HG02588 (cell line): ENCODE measurements around the gene ERVFRD-1.

ENCODE experiments used
- ATAC-seq: cut with Tn5 transposase; IDR thresholded peaks from one replicate; pipeline ENCODE4 v1.9.1; 2021; ENCODE audit warnings: mild to moderate bottlenecking, moderate library complexity; ENCODE audit not compliant: unreplicated experiment

Gene ERVFRD-1, protein sequence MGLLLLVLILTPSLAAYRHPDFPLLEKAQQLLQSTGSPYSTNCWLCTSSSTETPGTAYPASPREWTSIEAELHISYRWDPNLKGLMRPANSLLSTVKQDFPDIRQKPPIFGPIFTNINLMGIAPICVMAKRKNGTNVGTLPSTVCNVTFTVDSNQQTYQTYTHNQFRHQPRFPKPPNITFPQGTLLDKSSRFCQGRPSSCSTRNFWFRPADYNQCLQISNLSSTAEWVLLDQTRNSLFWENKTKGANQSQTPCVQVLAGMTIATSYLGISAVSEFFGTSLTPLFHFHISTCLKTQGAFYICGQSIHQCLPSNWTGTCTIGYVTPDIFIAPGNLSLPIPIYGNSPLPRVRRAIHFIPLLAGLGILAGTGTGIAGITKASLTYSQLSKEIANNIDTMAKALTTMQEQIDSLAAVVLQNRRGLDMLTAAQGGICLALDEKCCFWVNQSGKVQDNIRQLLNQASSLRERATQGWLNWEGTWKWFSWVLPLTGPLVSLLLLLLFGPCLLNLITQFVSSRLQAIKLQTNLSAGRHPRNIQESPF

DNA sequence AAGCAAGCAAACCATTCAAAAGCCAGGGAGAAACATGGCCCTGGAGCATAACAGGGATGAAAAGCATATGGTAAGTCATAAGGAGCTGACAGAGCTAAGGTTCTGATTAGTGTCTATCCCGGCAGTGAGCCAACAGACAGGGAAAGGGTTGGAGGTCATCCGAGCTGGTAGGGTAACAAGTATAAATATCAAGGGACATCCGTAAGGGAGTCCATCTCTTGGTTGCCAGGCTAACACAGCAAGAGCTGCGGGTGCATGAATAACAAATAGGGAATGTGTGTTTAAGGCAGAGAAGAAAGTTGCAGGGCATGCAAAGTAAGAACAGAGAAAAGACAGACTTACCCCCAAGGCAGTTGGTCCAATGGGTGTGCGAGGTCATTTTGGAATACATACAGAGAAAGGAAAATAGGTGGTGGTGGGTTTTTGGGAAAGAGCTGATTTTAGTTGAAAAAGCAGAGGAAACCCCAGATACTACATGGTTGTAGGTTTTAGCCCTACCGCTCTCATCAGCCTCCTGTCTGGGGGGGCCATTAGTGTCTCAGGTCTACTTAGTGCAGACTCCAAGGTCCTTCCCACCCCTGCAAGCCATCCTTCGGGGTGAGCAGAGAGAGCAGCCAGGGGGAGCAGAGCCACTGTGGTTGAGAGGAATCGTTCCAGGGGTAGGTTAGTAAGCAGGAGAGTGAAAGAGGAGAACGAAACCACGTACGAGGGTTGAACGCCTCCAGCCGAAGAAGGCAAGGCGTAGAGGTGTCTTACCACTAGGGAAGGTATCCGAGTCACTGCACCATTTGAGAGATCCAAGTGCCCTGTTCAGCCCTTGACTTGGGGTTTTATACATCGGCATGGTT is at the start of gene ERVFRD-1:
Gene ERVFRD-1, minus strand, starts transcription at position 805 of the 848 bp plus-strand sequence. CDS start 6,415 bp downstream, outside the sequence.
- ATAC-seq, result no peak

GRCh38 chr6:11160199-11160598 is 48.7 kb upstream of the ERVFRD-1 start:
- ATAC-seq, result no peak

GRCh38 chr6:11155589-11155988 is 44.1 kb upstream of the ERVFRD-1 start:
- no peak for ATAC-seq

DNA sequence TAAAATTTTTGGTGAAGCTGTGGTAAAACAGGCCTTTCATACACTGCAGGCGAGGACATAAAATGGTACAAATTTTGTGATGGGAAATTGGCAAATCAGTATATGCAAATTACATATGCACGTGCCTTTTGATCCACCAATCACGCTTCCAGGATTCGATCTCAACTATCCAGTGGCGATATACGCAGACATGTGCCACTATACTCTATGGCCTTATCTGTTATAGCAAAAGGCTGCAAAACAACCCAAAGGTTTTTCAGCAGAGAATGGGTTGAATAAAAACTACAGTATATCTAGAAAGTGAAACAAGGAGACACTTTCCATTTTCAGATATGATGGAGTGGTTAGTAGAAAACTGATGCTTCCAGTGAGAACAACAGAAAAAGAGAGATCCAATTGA is 41.9 kb upstream of the ERVFRD-1 start:
- ATAC-seq, result no peak

- no peak for ATAC-seq
These were observed 41.1 kb upstream of the ERVFRD-1 start for GRCh38 chr6:11152581-11152980.

DNA sequence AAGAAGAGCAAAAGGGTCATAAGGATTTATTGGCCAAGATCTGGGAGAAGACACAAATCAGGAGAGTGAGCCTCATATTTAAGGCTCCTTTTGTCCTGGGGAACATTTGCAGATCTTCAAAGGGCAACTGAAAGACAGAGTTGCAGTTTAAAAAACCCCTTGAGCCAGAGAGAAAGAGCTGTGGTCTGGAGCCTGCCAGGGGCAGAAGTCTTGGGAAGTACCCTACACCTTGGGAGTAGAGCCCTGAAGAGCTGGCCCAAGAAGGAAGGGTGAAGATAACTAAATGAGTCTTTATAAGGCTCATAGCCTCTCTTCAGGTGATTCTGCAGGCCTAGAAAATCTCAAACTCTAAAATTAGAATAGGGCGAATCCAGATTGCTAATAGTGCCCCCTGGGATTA is 40.0 kb upstream of the ERVFRD-1 start:
- ATAC-seq, result no peak

DNA sequence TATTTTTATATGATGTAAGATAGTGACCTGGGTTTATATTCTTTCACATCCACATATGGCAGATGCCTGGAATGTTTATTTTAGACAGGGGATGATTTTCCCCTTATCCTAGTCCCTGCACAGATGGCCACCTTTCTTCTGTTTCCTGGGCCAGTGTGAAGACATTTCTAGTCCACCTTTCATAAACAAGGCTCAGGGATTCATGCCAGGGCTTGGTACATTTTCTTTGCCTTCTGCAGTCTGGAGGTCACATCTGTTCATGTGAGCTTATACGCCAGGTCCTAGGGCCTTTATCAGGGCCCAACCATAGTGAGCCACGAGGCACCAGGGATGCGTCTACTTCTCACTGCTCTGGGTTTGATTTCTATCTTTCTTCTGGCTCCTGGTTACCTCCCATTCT is 38.0 kb upstream of the ERVFRD-1 start:
- no peak for ATAC-seq

DNA sequence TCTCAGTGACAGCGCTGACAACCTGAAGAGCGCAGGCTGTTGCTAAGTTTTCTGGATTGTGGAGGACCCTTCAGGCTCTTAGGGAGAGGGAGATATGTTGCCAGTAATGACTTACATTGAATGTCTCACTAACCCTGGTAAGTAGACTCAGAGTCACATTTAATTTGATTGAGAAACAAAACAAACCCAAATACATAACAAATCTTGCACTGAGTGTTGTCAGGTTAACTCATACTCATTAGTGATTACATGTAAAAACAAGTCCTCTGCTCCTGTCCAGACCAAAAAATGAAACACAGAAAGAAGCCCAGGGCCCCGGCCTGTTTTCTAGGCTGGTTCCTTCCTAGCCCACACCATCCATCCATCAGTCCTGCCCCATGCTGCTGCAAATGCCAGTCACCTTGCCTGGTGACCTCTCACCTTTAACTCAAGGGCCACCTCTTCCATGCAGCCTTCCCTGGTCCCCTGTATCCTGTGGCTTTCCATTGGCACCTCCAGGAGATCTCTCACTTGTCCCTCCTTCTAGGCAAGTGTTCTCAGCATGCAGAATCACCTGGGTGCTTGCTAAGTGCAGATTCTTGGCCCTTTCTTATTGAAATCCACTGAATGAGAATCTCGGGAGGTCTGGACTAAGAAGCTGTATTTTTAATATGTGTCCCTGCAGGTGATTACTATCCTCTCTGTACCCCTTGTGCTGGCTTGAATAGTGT is 34.7 kb upstream of the ERVFRD-1 start:
- no peak for ATAC-seq

DNA sequence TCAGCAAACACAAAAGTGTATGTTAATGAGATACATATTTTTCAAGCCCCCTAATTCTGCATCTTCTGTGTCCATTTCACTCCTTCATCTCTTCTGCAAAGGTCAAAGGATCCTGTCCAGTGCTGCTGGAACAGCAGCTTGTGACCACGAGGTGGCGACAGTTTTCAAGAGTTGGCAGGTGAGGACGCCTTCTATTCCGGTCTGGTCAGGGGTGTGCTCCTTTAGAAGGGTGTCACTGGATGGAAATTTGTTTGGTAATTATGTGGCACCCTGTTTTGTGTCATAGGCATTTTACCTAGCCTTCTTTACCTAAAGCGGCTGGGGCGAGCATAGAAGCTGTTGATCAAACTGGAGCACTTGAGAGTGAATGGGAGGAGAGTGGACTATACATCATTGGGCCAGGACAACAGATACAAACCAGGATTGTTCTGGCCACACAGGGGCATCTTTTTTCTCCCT is 32.9 kb upstream of the ERVFRD-1 start:
- peak; percentile 86 for ATAC-seq

DNA sequence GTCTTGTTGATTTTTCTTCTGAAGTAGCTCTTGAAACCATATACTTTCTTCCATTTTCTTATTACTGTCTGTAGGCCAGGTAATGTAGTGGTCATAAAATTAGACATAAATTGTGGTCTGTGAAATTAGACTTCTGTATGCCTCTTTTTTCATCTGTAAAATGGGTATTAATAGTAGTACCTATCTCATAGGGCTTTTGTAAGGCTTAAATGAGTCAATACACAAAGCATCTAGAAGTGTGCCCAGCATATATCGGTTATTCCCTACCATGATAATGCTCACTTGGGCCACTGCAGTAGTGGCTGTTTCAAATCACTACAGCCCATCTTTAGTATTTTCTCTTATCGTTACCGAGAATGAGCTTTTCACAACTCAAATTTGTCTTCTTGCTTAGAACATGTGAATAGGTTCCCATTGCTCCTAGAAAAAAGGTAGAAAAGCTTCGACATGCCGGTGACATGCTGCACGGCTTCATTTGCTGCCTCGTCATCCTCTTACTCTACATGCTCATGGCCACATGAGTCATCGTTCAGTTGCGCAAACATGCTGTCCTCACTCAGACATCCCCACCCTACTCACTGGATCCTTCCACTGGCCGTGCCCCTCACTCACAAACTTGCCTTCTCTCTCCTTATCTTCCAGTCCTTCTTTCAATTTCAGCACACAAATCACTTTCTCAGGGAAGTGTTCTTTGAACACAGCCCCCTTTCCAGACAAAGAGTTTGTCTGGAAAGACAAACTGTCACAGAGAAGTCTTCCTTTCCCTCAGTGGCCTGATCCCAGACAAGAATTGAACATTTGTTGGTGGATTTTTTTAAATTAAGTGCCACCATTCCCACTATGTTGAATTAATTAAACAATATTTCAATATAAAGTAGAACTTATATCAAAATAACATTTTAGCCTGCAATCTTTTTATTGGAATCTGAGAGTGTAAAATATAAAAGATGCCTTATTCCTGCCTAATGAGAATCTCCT is 32.2 kb upstream of the ERVFRD-1 start:
- ATAC-seq, result no peak

GRCh38 chr6:11142296-11143027 is 30.9 kb upstream of the ERVFRD-1 start:
- ATAC-seq, result no peak

GRCh38 chr6:11141295-11141694 is 29.8 kb upstream of the ERVFRD-1 start:
- ATAC-seq, result no peak

DNA sequence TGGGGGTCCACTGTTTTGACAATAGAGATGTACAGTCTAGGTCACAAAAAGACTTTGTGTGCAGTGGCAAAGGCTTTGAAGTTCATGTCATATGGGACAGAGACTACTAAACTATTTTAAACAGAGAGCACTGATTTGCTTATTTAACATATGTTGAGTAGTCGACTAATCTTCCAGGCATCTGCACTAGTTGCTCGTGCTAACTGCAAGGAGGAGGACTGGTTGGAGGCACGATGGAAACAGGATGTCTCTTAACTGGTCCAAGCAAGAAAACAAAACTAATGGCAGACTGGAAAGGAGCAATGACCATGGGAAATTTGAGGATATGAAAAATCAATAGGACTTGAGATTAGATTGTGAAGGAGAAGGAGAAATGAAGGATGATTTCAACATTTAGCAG is 28.5 kb upstream of the ERVFRD-1 start:
- no peak for ATAC-seq

GRCh38 chr6:11139051-11139960 is 27.8 kb upstream of the ERVFRD-1 start:
- peak; percentile 64 for ATAC-seq

DNA sequence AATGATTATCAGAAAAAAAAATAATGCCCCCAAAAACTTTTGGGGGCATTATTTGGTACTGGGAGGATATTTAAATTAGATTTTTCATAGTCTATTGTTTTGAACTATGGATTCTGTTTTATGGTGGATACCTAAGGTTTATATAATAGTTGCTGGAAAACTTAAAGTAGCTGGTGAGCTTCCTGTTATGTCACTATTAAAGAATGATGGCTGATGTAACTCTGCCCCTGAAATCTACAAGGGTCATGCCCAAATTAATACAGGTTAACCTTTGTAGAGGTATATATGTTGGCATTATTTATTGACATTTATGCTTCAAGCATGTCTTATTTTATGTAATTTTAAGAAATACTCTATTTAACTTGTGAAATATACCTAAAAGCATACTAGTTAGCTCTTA is 25.3 kb upstream of the ERVFRD-1 start:
- ATAC-seq, result no peak

GRCh38 chr6:11133281-11133680 is 21.8 kb upstream of the ERVFRD-1 start:
- ATAC-seq, result no peak

- ATAC-seq, result no peak
These were observed 20.8 kb upstream of the ERVFRD-1 start for GRCh38 chr6:11132194-11132888.
